PC-3 (cell line): ENCODE results near the gene SUB1. TPM values are rescaled to one million over a fixed set of nuclear protein-coding genes. Genes with fewer than 3 reads are reported as not detected.
A peak's percentile ranks its signal among the peaks of the same experiment; 100 is the strongest.
"Not testable (repeated sequence)": the region's sequence is repeated elsewhere in the genome, so short reads cannot be mapped to it uniquely, and the experiment has no call there.

Experiments used
- ATAC-seq: fragments of 200-7000 bp; cut with Tn5 transposase; 2 replicates; pipeline ENCODE4 v1.9.1; 2020; ENCODE audit warnings: mild to moderate bottlenecking, moderate library complexity
- Bru-seq: library from RNA; stranded (reverse); fragments of 400-500 nt; gene quantifications from one replicate; lab custom pipeline; 2021; lab: Mats Ljungman, UMichigan
- BruChase-seq, 2 experiments: library from RNA; stranded (reverse); fragments of 400-500 nt; gene quantifications; one replicate each; lab custom pipeline; 2021; lab: Mats Ljungman, UMichigan
- BruUV-seq: library from RNA; stranded (reverse); fragments of 400-500 nt; replicated peaks from 2 replicates; lab custom pipeline; 2021; lab: Mats Ljungman, UMichigan
- CTCF ChIA-PET: fragments of 300-600 bp; sonication (Branson Sonifier 250); formaldehyde crosslinking; loops from one replicate; lab custom pipeline; 2022; ENCODE audit warnings: antibody characterized with exemption; lab: Charles Lee
- POLR2A ChIA-PET: fragments of 300-600 bp; sonication (Branson Sonifier 250); formaldehyde crosslinking; loops from one replicate; lab custom pipeline; 2022; ENCODE audit warnings: antibody characterized with exemption; ENCODE audit not compliant: unreplicated experiment; lab: Charles Lee
- DNase-seq: peaks from one replicate; pipeline ENCODE4 v3.0.0-alpha.2; 2015
- H2AFZ ChIP-seq: fragments of 300-600 bp; sonication (generic); 2 replicates; pipeline ENCODE4 v1.6.0; 2016; ENCODE audit warnings: antibody characterized with exemption, low read length
- H3F3A ChIP-seq: fragments of 300-600 bp; sonication (generic); one replicate; pipeline ENCODE4 v1.6.0; 2017; ENCODE audit warnings: antibody characterized with exemption, low read length, control low read depth, mild to moderate bottlenecking; ENCODE audit not compliant: unreplicated experiment
- H3K27ac ChIP-seq: fragments of 300-600 bp; sonication (generic); 2 replicates; pipeline ENCODE4 v1.5.1; 2016; ENCODE audit warnings: mild to moderate bottlenecking, low read length
- H3K27me3 ChIP-seq: fragments of 300-600 bp; sonication (generic); 2 replicates; pipeline ENCODE4 v1.6.1; 2016; ENCODE audit warnings: low read length, mixed read lengths
- H3K36me3 ChIP-seq: fragments of 300-600 bp; sonication (generic); 2 replicates; pipeline ENCODE4 v1.6.1; 2016; ENCODE audit warnings: low read depth, mixed run types, low read length, mixed read lengths
- H3K4me1 ChIP-seq: fragments of 300-600 bp; sonication (generic); 2 replicates; pipeline ENCODE4 v1.5.1; 2016; ENCODE audit warnings: low read length; ENCODE audit not compliant: insufficient read depth
- H3K4me2 ChIP-seq: fragments of 300-600 bp; sonication (generic); 2 replicates; pipeline ENCODE4 v1.6.0; 2016; ENCODE audit warnings: low read length
- H3K4me3 ChIP-seq: fragments of 300-600 bp; sonication (generic); 2 replicates; pipeline ENCODE4 v1.5.1; 2016; ENCODE audit warnings: mild to moderate bottlenecking, low read length, mixed read lengths
- H3K79me2 ChIP-seq: fragments of 300-600 bp; sonication (generic); 2 replicates; pipeline ENCODE4 v1.6.1; 2017; ENCODE audit warnings: low read length, mixed read lengths
- H3K9ac ChIP-seq: fragments of 300-600 bp; sonication (generic); 2 replicates; pipeline ENCODE4 v1.6.0; 2016; ENCODE audit warnings: mild to moderate bottlenecking, low read length
- H3K9me2 ChIP-seq: fragments of 300-600 bp; sonication (generic); replicated peaks from 2 replicates; pipeline ENCODE4 v1.6.1; 2016; ENCODE audit warnings: mixed run types, low read length, mixed read lengths
- H3K9me3 ChIP-seq: fragments of 300-600 bp; sonication (generic); 2 replicates; pipeline ENCODE4 v1.6.1; 2016; ENCODE audit warnings: low read length, mixed read lengths
- H4K20me1 ChIP-seq: fragments of 300-600 bp; sonication (generic); 2 replicates; pipeline ENCODE4 v1.6.1; 2016; ENCODE audit warnings: low read length, mixed read lengths
- CTCF ChIP-seq: fragments of 300-600 bp; sonication (generic); conservative IDR thresholded peaks from 2 replicates; pipeline ENCODE4 v1.5.1; 2017; ENCODE audit warnings: antibody characterized with exemption, low read depth, mild to moderate bottlenecking, low read length
- EZH2 ChIP-seq: fragments of 300-600 bp; sonication (generic); IDR thresholded peaks from one replicate; pipeline ENCODE4 v1.6.1; 2017; ENCODE audit warnings: antibody characterized with exemption, mild to moderate bottlenecking, low read length; ENCODE audit not compliant: unreplicated experiment
- EZH2phosphoT487 ChIP-seq: fragments of 300-600 bp; sonication (generic); IDR thresholded peaks from 2 replicates; pipeline ENCODE4 v1.6.1; 2018; ENCODE audit warnings: mild to moderate bottlenecking, antibody characterized with exemption, low read length, borderline replicate concordance
- intact Hi-C: fragments of 100-400 bp; cut with micrococcal nuclease; formaldehyde crosslinking; loops from 2 replicates; pipeline ENCODE4 v1.9.0; 2023
- long read RNA-seq: library from polyadenylated mRNA; unstranded; transcript quantifications from one replicate; pipeline ENCODE4 v2.0.0, GENCODE V29; 2021; ENCODE audit not compliant: unreplicated experiment
- total RNA-seq: library from RNA; depleted of rRNA; stranded (reverse); fragments of >200 nt; gene quantifications from 2 replicates; pipeline ENCODE4 v1.2.3, GENCODE V29; 2014; rRNA removed

Gene SUB1
- total RNA-seq (185 and 189 TPM in 2 replicates), Bru-seq, nascent RNA (percentile 73 among the genes with signal in this experiment), BruChase-seq, experiment 1, labeled RNA remaining after a 6-hour chase (percentile 74 among the genes with signal in this experiment), BruChase-seq, experiment 2, labeled RNA remaining after a 2-hour chase (percentile 75 among the genes with signal in this experiment)
- long read RNA-seq, full-length matches to known transcripts: 101 of 114 reads
- long read RNA-seq, partial matches to known transcripts: 3 of 114 reads
- long read RNA-seq, other reads (novel, unspliced or antisense): 10 of 114 reads

- Histone ChIP-seq H3K79me2 (peaks cover 48% of the 10 kb centered on the region), H3K27me3 (no peaks in the 10 kb centered on the region), H3K4me3 (peak within 1 kb of the TSS; percentile 87), H4K20me1 (peaks cover 28% of the 10 kb centered on the region), H3K4me2 (peak within 1 kb of the TSS; percentile 96), H3K36me3 (peaks cover 21% of the 10 kb centered on the region; the same call in 1 of the 2 replicates), H3K9ac (peak within 1 kb of the TSS; percentile 99), H3K9me3 (no peaks in the 10 kb centered on the region), H3F3A (peaks cover 6% of the 10 kb centered on the region), H3K27ac (peak within 1 kb of the TSS; percentile 85), H2AFZ (peak within 1 kb of the TSS; percentile 73), H3K9me2 (no peaks in the 10 kb centered on the region), H3K4me1 (peaks cover 16% of the 10 kb centered on the region)
- peak; percentile 89 for ATAC-seq
- TF ChIP-seq EZH2phosphoT487: no peak
- TF ChIP-seq EZH2: no peak
- TF ChIP-seq CTCF: no peak
- DNase-seq: peak; percentile 91
- intact Hi-C loops: loop anchor here (1.0 to 5.0 kb wide), 3 partner anchors 57 to 96 kb away; no protein-coding TSS in a partner anchor
- ChIA-PET POLR2A (interaction anchor here (0.6 kb wide), 1 partner anchor 97 kb away, joined by 3 read pairs; no protein-coding TSS in a partner anchor), CTCF (no interaction called here)
- no TSS peak for BruUV-seq
Measured at GRCh38 chr5:32585446-32586275, at the start of gene SUB1. Gene SUB1 (plus strand): TSS chr5:32585557. CDS start chr5:32588513, 2,956 bp downstream.

DNA sequence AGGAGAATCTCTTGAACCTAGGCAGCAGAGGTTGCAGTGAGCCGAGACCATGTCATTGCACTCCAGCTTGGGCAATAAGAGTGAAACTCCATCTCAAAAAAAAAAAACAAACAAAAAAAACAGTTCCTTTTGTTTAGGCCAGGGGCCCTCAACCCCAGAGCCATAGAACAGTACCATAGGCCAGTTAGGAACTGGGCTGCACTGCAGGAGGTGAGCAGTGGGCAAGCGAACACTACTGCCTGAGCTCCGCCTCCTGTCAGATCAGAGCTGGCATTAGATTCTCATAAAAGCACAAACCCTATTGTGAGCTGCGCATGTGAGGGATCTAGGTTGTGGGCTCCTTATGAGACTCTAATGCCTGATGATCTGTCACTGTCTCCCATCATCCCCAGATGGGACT is 49.1 kb upstream of the SUB1 start:
- POLR2A ChIA-PET: no interaction called here
- Histone ChIP-seq H3F3A (no peaks in the 10 kb centered on the region), H3K27ac (no peak overlapping the region), H3K9ac (no peak overlapping the region), H3K36me3 (no peaks in the 10 kb centered on the region), H3K4me3 (no peak overlapping the region), H2AFZ (no peak overlapping the region), H3K4me2 (no peak overlapping the region), H3K9me2 (no peaks in the 10 kb centered on the region), H3K27me3 (no peaks in the 10 kb centered on the region), H3K4me1 (peaks cover 12% of the 10 kb centered on the region), H4K20me1 (no peaks in the 10 kb centered on the region), H3K79me2 (no peaks in the 10 kb centered on the region), H3K9me3 (no peaks in the 10 kb centered on the region)
- TF ChIP-seq EZH2 (no peak), CTCF (no peak), EZH2phosphoT487 (no peak)
- ATAC-seq: no peak
- BruUV-seq: no TSS peak
- DNase-seq: no peak
- intact Hi-C loops: no loop called here
- CTCF ChIA-PET: no interaction called here

DNA sequence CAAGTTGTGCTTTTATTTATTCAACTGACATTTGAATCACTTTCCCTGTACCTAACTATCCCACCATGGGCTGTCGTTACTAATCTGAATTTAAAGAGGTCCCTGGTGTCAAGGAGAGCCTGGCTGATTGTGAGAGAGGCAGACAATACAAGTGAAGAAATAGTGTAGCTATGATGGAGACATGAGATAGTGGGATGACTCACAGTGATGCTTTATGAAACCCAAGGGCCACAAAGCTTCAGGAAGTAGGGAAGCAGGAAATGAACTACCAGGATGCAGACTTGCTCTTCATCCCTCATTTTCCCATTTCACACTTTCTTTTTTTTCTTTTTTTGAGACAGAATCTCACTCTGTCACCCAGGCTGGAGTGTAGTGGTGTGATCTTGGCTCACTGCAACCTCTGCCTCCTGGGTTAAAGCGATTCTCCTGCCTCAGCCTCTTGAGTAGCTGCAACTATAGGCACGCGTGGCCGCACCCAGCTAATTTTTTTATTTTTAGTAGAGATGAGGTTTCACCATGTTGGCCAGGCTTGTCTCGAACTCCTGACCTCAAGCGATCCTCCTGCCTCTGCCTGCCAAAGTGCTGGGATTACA is 47.8 kb upstream of the SUB1 start:
- H3F3A ChIP-seq, H3K9me2 ChIP-seq, H3K27me3 ChIP-seq, H3K79me2 ChIP-seq, H3K4me1 ChIP-seq, BruUV-seq, H3K9ac ChIP-seq, intact Hi-C loops, H3K4me2 ChIP-seq, H3K4me3 ChIP-seq, H3K36me3 ChIP-seq, H3K9me3 ChIP-seq, H4K20me1 ChIP-seq, H2AFZ ChIP-seq, H3K27ac ChIP-seq: not testable (repeated sequence)
- ChIA-PET CTCF (interaction anchor here (0.7 kb wide), 1 partner anchor 48 kb away, joined by 3 read pairs; no protein-coding TSS in a partner anchor), POLR2A (interaction anchor here (0.6 kb wide), 1 partner anchor 943 kb away, joined by 17 read pairs; no protein-coding TSS in a partner anchor)
- ATAC-seq (peak; percentile 49; the same call in 1 of the 2 replicates), DNase-seq (peak; percentile 62)
